Measurements from ENCODE around the gene NKX1-1. TPM values are rescaled to one million over a fixed set of nuclear protein-coding genes. Genes with fewer than 3 reads are reported as not detected.
"Not testable (repeated sequence)": the region's sequence is repeated elsewhere in the genome, so short reads cannot be mapped to it uniquely, and the experiment has no call there.

Gene NKX1-1
- total RNA-seq, 2 donors from 2014 or later: not detected

GRCh38 chr4:1395941-1396805, 10.1 kb downstream of the NKX1-1 start:
- H3K27me3 ChIP-seq: peaks cover 5% of the 10 kb centered on the region
- no peaks in the 10 kb centered on the region for H3K4me1 ChIP-seq
- no peaks in the 10 kb centered on the region for H3K9me3 ChIP-seq
- DNase-seq: no peak
- peak overlapping the region in 1 of 2 donors; percentile 12 for H3K9ac ChIP-seq (ENCODE audit: low read depth in 2 of 2, low read length in 2 of 2)
- TF ChIP-seq CTCF (IDR thresholded peaks at IDR 0.05): no peak
- H3K36me3 ChIP-seq: no peaks in the 10 kb centered on the region
- intact Hi-C loops (cut with DNase I): no loop called here
- no peak overlapping the region for H3K27ac ChIP-seq
- no peak overlapping the region for H3K4me3 ChIP-seq

- intact Hi-C loops (cut with DNase I); H3K27me3 ChIP-seq; H3K9ac ChIP-seq (ENCODE audit: low read depth in 2 of 2, low read length in 2 of 2); H3K36me3 ChIP-seq; H3K27ac ChIP-seq; H3K4me3 ChIP-seq; H3K9me3 ChIP-seq; H3K4me1 ChIP-seq; DNase-seq: not testable (repeated sequence)
These were observed 10.8 kb downstream of the NKX1-1 start for GRCh38 chr4:1395389-1395820.

DNA sequence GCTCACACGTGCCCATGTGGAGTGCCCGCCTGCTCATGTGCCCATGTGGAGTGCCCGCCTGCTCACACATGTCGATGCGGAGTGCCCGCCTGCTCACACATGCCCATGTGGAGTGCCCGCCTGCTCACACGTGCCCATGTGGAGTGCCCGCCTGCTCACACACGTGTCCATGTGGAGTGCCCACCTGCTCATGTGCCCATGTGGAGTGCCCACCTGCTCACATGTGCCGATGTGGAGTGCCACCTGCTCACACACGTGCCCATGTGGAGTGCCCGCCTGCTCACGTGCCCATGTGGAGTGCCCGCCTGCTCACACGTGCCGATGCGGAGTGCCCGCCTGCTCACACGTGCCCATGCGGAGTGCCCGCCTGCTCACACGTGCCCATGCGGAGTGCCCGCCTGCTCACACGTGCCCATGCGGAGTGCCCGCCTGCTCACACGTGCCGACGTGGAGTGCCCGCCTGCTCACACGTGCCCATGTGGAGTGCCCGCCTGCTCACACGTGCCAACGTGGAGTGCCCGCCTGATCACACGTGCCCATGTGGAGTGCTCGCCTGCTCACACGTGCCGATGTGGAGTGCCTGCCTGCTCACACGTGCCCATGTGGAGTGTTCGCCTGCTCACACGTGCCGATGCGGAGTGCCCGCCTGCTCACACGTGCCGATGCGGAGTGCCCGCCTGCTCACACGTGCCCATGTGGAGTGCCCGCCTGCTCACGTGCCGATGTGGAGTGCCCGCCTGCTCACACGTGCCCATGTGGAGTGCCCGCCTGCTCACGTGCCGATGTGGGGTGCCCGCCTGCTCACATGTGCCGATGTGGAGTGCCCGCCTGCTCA, 11.5 kb downstream of the NKX1-1 start:
- H3K36me3 ChIP-seq; H3K9ac ChIP-seq (ENCODE audit: low read depth in 2 of 2, low read length in 2 of 2); DNase-seq; H3K27me3 ChIP-seq; H3K27ac ChIP-seq; H3K4me1 ChIP-seq; H3K4me3 ChIP-seq; intact Hi-C loops (cut with DNase I); H3K9me3 ChIP-seq: not testable (repeated sequence)

DNA sequence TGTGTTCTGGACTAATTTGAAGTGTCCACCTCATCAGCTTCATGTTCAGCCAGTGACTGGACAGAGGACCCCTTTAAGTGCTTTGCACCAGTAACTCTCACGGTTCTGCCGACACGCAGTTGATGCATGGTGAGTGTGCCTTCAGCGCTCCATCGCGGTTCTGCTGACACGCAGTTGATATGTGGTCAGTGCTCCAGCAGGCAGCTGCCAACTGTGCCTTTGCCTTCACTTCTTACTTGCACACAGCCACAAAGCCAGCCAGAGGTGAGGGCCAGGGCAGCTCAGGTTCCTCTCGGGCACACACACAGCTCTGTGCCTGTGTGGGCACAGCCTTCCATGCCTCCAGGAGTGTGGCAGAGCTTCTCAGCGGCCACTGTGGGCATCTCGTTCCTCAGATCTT, 12.4 kb downstream of the NKX1-1 start:
- Histone ChIP-seq H3K27ac (no peak overlapping the region), H3K9me3 (no peaks in the 10 kb centered on the region), H3K27me3 (no peaks in the 10 kb centered on the region), H3K9ac (ENCODE audit: low read depth in 2 of 2, low read length in 2 of 2) (no peak overlapping the region), H3K36me3 (no peaks in the 10 kb centered on the region), H3K4me3 (no peak overlapping the region), H3K4me1 (no peaks in the 10 kb centered on the region)
- no peak for DNase-seq
- no peak for TF ChIP-seq CTCF (IDR thresholded peaks at IDR 0.05)
- intact Hi-C loops (cut with DNase I): no loop called here

DNA sequence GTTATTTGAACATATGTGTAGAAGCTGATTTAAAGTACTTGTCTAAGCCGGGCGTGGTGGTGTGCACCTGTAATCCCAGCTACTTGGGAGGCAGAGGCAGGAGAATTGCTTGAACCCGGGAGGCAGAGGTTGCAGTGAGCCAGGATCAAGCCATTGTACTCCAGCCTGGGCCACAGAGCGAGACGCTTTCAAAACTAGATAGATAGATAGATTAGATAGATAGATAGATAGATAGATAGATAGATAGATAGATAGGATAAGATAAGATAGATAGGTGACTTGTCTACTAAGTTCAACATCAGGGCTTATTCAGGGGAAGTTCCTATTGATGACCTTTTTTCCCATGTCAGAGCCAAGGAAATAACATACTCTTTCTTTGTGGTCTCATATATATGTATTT, 12.9 kb downstream of the NKX1-1 start:
- H3K36me3 ChIP-seq; H3K9ac ChIP-seq (ENCODE audit: low read depth in 2 of 2, low read length in 2 of 2); intact Hi-C loops (cut with DNase I); H3K4me1 ChIP-seq; H3K27ac ChIP-seq; H3K9me3 ChIP-seq; DNase-seq; H3K27me3 ChIP-seq; H3K4me3 ChIP-seq: not testable (repeated sequence)

DNA sequence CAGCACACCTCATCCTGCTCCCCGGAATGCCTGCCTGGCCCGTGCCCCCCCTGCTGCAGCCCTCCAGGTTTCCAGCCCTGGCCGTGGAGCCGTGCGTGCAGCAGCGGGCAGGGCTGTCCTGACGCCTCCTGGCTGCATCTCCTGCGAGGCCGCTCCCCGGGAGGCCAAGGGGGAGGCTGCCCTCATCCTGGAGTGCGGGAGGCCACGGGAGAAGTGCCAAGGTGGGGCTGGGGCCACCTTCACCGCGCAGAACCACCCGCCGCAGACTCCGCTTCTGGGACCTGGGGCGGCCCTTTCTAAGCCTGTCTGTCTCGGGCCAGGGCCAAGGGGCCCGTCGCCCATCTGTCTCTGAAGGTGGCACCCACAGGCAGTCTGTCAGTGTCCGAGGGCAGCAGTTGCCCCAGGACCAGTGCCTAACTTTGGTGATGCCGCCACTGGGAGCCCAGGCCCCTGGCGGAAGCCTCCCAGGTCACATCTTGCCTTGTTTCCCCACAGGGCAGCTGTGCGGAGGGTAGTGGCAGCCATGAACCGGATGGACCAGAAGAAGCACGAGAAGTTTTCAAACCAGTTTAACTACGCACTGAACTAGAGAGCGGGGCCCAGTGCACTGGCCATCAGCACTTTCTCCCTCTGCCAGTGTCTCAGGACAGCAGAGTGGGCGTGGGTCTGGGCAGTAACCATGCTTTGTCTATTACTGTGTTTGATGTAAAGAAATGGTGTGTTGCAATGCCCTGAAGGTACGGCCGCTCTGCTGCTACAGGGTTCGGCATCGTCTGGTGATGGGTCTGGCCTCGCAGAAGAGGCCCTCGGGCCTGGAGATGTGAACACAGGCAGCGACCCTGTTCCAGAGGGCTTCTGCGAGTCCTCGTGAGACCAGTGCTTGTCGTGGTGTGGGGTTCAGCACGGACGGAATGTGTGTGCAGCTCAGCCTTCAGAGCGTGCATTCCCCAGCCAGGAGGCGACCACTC, 20.6 kb downstream of the NKX1-1 start:
- intact Hi-C loops (cut with DNase I): no loop called here
- Histone ChIP-seq H3K4me1 (no peaks in the 10 kb centered on the region), H3K27ac (no peak overlapping the region), H3K9ac (ENCODE audit: low read depth in 2 of 2, low read length in 2 of 2) (no peak overlapping the region), H3K9me3 (no peaks in the 10 kb centered on the region), H3K36me3 (no peaks in the 10 kb centered on the region), H3K4me3 (no peak overlapping the region), H3K27me3 (no peaks in the 10 kb centered on the region)
- no peak for DNase-seq
- TF ChIP-seq CTCF (IDR thresholded peaks at IDR 0.05): no peak
